GM19238 (cell line): Measurements from ENCODE around the gene SPTBN1.

Experiments used
- DNase-seq: peaks from one replicate; pipeline ENCODE4 v3.0.0; 2011; ENCODE audit warnings: low spot score; ENCODE audit not compliant: insufficient read length

SPTBN1 gene

GRCh38 chr2:54629914-54630857 lies 174.1 kb downstream of the SPTBN1 start:
- no peak for DNase-seq

- DNase-seq = no peak
Measured at GRCh38 chr2:54630858-54631497, 174.9 kb downstream of the SPTBN1 start.

DNA sequence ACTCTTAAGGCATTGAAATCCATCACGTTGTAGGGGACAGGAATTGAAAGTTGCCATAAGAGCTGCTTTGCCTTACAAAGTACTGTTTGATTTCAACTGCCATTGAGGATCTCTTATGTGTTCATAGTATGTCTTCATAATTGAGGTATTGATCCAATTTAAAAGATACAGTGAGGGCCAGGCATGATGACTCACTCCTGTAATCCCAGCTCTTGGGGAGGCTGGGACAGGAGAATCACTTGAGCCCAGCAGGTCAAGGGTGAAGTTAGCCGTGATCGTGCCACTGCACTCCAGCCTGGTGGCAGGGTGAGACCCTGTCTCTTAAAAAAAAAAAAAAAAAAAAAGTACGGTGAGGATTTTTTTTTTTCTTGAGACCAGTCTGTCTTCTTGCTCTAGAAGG lies 175.6 kb downstream of the SPTBN1 start:
- DNase-seq = no peak

DNA sequence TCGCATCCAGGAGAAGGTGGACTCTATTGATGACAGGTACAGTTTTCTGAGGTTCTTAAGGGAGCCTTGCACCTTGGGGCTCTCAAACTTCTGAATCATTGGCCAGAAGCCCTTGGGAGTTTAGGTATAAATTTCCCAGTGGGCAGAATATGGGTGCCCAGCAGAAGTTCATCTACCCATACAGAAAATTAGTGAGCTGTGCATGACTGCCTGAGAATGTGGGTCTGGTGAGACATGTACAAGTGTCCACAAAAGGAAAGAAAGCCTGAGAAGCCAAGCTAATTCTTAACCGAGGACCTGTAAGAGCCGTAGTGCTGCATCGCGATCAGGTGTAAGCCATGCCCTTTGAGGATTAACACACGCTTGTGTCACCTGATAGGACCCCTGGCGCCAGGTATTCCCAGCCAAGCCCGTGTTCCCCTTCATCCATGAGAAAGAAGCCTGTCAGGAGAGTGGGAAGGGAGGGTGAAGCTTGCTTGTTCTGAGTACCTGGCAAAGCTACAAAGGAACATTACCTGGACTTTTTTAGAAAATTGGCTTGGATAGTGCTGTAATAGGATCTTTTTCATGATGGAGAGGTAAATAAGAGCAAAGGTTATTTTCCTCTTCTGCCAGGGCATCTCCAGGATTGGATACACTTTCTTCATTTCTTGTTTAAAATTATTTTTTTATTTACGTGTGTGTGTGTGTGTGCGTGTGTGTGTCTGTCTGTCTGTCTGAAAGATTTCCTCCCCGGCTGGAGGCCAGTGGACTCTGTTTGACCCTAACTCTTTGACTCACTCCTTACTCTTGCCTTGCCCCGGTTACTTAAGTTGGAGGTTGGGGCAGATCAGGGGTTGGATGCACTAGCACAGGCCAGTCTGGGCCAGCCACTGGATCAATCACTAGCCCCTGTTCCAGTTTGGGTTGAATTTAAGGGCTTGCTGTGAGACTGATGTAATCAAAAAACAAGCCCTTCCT lies 176.9 kb downstream of the SPTBN1 start:
- DNase-seq = no peak

DNA sequence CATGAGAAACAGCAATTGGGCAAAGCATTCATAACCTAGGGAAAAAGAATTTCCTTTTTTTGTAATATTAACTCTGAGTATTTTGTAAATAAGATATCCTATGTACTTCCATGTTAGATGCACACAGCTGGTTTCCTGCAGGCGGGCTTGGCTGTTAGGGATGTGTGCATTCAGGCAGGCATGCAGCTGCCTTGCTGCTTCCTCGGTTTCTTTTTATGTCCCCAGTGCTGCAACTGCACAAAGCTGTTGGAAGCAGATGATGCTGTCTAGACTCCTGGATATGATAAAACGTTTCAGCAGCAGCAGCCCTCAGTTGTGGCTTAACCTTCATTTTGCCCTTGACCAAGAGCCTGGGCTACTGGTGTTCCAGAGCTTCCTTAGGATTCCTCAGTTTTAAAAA lies 177.9 kb downstream of the SPTBN1 start:
- no peak for DNase-seq

DNA sequence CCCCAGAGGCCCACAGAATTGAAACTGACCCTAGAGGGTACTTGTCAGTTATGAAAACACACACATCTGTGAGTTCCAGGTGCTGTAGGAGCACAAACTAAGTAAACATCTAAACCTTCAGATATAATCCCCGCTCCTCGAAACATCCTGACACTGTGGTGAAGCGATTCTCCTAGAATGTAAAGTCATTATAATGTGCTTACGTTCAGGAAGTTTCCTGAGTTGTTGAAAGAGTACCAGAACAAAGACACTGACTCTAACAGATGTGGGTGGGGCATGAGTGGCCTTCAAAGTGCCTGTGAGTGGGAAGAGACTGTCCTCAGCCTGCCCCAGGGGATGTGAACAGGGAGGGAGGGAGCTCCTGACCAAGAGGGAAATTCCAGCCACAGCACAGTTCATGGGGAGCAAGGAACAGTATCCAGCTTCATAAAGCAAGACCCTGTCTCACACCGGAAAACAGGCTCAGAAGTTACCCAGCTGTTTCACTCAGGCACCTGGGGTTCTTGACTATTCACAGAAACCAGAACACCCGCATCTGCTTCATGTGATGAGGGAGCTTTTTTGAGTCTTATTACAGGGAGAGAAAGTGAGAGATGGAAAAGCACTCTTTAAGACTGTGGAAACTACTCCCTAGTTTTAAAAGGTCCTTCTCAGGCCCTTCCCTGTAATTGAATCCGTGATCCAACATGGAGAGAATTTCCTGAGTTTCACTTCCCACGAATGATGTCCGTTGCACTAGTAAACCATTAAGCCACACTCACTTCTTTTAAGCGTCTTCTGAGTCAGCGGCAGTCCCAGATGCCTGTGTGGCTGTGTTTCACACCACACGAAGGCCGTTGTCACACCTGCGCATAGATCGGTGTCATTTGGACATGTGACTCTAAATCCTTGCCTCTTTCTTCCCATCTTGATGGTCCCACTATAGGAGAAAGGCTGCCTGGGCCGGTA lies 178.7 kb downstream of the SPTBN1 start:
- peak; percentile 63 for DNase-seq

- DNase-seq = no peak
Measured at GRCh38 chr2:54635554-54636152, 179.5 kb downstream of the SPTBN1 start.

DNA sequence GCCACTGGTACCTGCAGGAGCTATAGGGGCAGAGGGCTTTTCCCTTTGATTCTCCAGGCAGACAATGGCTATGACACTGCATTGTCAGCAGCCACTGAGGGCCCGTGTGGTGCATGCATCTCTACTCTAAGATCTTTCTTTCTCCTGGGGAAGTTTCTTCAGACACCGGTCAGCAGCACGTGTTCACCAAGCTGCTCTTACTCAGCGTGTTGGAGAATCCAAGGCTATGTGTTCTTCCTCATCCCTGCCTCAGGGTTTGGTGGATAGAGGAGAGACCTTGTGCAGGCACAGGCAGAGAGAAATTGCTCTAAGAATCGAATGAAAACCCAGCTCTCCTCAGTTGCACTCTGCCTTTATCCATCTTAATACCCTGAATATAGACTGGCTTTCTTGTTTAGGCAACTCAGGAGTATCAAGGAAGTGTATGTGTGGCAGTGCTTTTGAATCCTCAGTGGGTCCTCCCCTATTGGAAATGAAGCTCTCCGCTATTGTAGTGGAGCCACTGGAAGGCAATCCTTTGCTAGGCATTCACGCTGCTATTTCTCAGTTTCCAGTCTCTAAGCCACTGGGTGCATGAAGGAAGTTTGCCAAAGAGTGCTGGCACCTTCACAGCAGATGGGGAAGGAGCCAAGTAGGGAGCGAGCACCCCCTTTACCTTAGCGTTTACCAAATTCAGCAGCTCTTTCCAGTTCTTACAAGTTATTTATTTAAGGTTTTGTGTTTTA lies 180.4 kb downstream of the SPTBN1 start:
- no peak for DNase-seq

DNA sequence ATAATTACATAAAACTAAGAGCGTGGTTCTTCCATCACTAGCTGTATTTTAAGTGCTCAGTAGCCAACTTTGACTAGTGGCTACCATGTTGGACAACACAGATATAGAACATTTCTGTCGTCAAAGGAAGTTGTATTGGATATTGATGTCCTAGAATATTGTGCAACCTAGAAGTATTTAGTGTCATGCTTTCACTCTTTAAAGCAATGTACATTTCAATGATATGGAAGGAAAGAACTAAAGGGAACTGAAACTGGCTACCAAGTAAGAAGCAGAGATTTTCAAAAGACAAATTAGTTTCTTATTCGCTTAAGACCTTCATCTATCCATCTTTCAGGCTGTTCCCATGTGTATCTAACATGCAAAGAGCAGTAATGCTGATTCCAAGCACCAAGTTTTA lies 182.0 kb downstream of the SPTBN1 start:
- DNase-seq = no peak

GRCh38 chr2:54638774-54639187 lies 182.7 kb downstream of the SPTBN1 start:
- no peak for DNase-seq

- no peak for DNase-seq
Measured at GRCh38 chr2:54639609-54640008, 183.5 kb downstream of the SPTBN1 start.

DNA sequence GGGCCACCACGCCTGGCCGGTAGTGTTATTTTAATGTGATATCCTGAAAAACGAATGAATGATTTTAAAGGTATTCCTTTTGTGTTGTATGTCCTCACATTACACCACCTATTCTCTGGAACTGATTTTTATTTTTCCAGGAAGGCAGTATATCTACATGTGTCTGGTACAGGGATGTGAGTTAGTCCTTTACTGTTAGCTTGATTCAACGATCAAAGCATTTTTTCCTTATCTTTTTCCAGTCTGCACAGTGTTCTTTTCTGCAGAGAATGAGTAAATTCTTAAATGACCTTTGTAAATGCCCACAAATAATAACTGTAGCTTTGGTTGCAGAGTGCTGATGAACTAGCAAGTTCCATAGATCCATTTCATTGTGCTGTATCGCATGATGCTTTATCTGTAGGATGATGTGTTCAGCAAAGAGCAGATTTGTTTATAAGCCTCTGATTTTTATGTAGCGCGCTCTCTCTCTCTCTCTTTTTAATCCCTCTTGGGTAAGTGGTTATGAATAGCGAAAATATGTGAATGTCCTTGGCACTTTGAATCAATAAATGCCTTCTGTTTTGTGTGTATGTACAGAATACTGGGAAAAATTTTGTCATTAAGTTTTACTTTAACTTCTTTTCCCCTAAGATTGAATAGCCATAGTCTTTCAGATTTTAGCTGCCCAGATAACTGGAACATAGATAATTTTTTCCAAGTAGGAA lies 184.9 kb downstream of the SPTBN1 start:
- DNase-seq = no peak

GRCh38 chr2:54641988-54642387 lies 185.9 kb downstream of the SPTBN1 start:
- no peak for DNase-seq

DNA sequence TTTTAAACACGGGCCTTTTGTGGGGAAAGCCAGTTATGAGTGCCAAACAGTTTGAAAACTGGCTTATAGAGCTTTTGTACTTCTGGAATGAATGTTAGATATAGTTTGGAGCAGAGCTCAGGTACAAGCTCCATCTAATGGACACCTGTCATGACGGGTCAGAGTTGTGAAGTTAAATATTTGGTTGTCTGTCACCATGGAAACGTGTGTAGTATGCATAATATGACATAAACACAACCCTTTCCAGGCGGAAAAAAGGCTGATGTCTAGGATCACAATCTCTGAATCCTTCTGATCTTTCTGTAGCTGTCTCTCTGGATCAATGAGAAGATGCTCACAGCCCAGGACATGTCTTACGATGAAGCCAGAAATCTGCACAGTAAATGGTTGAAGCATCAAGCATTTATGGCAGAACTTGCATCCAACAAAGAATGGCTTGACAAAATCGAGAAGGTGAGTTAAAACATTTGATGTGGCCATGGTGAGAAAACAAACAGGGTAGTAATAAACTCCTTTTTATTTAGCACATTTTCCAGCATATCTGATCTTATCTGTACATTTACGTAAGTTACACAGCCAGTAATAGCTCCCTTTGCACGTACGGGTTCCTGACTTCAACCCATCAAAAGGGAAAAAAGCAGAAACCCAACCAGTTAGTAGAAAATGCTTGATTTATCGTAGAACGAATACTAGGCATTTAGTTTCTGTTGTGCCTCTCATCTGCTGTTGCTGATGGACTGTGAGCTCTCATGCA lies 186.7 kb downstream of the SPTBN1 start:
- DNase-seq = no peak

DNA sequence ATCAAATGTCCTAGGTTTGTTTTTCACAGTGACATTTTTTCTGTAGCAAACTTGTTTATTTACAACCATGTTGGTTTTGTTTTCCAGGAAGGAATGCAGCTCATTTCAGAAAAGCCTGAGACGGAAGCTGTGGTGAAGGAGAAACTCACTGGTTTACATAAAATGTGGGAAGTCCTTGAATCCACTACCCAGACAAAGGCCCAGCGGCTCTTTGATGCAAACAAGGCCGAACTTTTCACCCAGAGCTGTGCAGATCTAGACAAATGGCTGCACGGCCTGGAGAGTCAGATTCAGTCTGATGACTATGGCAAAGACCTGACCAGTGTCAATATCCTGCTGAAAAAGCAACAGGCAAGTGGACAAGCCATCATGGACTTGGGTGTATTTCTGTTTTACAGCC lies 188.1 kb downstream of the SPTBN1 start:
- no peak for DNase-seq

DNA sequence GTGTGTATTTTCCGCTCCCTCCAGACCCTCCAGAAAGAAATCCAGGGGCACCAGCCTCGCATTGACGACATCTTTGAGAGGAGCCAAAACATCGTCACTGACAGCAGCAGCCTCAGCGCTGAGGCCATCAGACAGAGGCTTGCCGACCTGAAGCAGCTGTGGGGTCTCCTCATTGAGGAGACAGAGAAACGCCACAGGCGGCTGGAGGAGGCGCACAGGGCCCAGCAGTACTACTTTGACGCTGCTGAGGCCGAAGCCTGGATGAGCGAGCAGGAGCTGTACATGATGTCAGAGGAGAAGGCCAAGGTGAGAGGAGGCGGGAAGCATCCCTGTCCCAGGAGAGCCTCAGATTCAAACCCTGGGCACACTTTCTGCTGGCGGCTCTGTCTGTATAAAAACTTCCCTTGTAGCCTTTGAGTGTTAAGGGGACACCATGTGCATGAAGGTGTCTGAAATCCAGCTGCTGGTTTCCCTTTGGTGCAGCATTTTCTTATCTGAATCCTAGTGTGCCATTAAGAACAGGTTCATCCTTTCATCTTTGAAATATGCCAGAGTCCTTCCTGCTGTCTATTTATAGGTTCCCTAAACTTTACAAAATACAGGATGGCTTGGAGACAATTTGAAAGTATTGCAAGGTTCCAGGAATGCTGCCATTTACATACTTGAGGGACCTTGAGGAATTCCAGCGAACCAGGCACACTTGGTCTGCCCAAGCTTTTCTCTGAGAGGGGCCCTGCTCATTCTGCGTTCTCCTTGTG lies 190.2 kb downstream of the SPTBN1 start:
- DNase-seq = no peak

GRCh38 chr2:54648256-54648655 lies 192.1 kb downstream of the SPTBN1 start:
- no peak for DNase-seq
